CD4-positive, alpha-beta memory T cell (primary cell): Measurements from ENCODE around the gene LRP8. TPM values are rescaled to one million over a fixed set of nuclear protein-coding genes. Genes with fewer than 3 reads are reported as not detected.

Source experiments
- CTCF ChIA-PET: fragments of 350-600 bp; sonication (Branson Sonifier 250); formaldehyde crosslinking; loops from one replicate; lab custom pipeline; 2021; ENCODE audit warnings: inconsistent platforms; ENCODE audit not compliant: partially characterized antibody; lab: Charles Lee
- POLR2A ChIA-PET: fragments of 350-600 bp; sonication (Branson Sonifier 250); formaldehyde crosslinking; loops from one replicate; lab custom pipeline; 2021; ENCODE audit not compliant: partially characterized antibody; lab: Charles Lee
- DNase-seq, 5 donors: peaks; one replicate each; pipeline versions ENCODE4 v3.0.0 to v3.0.0-alpha.2; 2020 to 2022; ENCODE audit warnings: mixed read lengths in 1 of 5
- H3K27ac ChIP-seq: one replicate; pipeline ENCODE4 v1.7.0; 2013; ENCODE audit warnings: low read depth, low read length
- H3K27me3 ChIP-seq: 2 replicates; pipeline ENCODE4 v1.7.0; 2013; ENCODE audit warnings: mild to moderate bottlenecking, low read length, moderate library complexity; ENCODE audit not compliant: insufficient read depth
- H3K36me3 ChIP-seq: 2 replicates; pipeline ENCODE4 v1.7.0; 2013; ENCODE audit warnings: mild to moderate bottlenecking, low read length, moderate library complexity; ENCODE audit not compliant: insufficient read depth
- H3K4me1 ChIP-seq: 2 replicates; pipeline ENCODE4 v1.7.0; 2013; ENCODE audit warnings: mild to moderate bottlenecking, low read length, moderate library complexity; ENCODE audit not compliant: insufficient read depth
- H3K4me3 ChIP-seq, 2 donors: one replicate each; pipeline ENCODE4 v1.7.0; 2013; ENCODE audit warnings: low read length in 2 of 2, mild to moderate bottlenecking in 1 of 2
- H3K9me3 ChIP-seq, 2 donors: one replicate each; pipeline ENCODE4 v1.7.0; 2013; ENCODE audit warnings: low read length in 2 of 2, control low read depth in 1 of 2; ENCODE audit not compliant: control insufficient read depth in 1 of 2
- H3K27ac Mint-ChIP-seq, 7 donors: one replicate each; pipeline ENCODE4 v1.8.0; 2020 to 2021; ENCODE audit warnings: mixed read lengths in 7 of 7, mild to moderate bottlenecking in 6 of 7, inconsistent platforms in 3 of 7, moderate library complexity in 3 of 7
- H3K27me3 Mint-ChIP-seq, 2 donors: one replicate each; pipeline ENCODE4 v1.8.0; 2020 to 2021; ENCODE audit warnings: mixed read lengths in 2 of 2
- H3K36me3 Mint-ChIP-seq, 2 donors: one replicate each; pipeline ENCODE4 v1.8.0; 2020 to 2021; ENCODE audit warnings: mixed read lengths in 2 of 2, inconsistent platforms in 1 of 2, mild to moderate bottlenecking in 1 of 2
- H3K4me1 Mint-ChIP-seq, 4 donors: one replicate each; pipeline ENCODE4 v1.8.0; 2020 to 2021; ENCODE audit warnings: mixed read lengths in 4 of 4, mild to moderate bottlenecking in 1 of 4
- H3K4me3 Mint-ChIP-seq, 8 donors: one replicate each; pipeline ENCODE4 v1.8.0; 2020 to 2021; ENCODE audit warnings: mixed read lengths in 8 of 8, mild to moderate bottlenecking in 7 of 8, moderate library complexity in 6 of 8, inconsistent platforms in 3 of 8
- H3K9me3 Mint-ChIP-seq, 8 donors: one replicate each; pipeline ENCODE4 v1.8.0; 2020 to 2021; ENCODE audit warnings: mixed read lengths in 8 of 8, mild to moderate bottlenecking in 5 of 8, inconsistent platforms in 3 of 8, moderate library complexity in 1 of 8
- intact Hi-C: fragments of 100-400 bp; cut with micrococcal nuclease; formaldehyde crosslinking; loops from one replicate; pipeline ENCODE4 v1.15.1; 2023
- polyA plus RNA-seq, 2 donors: library from polyadenylated mRNA; unstranded; fragments of 300-500 nt; fragmentation: Illumina TruSeq; gene quantifications; one replicate each; pipeline ENCODE4 v1.2.3, GENCODE V29; 2021
- total RNA-seq, 2 experiments: library from RNA; stranded (reverse); gene quantifications; one replicate each; pipeline ENCODE4 v1.2.3, GENCODE V29; 2021

Gene LRP8
- total and polyA plus RNA-seq, 4 experiments from 2014 or later, result 0.91 to 17.6 (median 10.0) TPM

DNA sequence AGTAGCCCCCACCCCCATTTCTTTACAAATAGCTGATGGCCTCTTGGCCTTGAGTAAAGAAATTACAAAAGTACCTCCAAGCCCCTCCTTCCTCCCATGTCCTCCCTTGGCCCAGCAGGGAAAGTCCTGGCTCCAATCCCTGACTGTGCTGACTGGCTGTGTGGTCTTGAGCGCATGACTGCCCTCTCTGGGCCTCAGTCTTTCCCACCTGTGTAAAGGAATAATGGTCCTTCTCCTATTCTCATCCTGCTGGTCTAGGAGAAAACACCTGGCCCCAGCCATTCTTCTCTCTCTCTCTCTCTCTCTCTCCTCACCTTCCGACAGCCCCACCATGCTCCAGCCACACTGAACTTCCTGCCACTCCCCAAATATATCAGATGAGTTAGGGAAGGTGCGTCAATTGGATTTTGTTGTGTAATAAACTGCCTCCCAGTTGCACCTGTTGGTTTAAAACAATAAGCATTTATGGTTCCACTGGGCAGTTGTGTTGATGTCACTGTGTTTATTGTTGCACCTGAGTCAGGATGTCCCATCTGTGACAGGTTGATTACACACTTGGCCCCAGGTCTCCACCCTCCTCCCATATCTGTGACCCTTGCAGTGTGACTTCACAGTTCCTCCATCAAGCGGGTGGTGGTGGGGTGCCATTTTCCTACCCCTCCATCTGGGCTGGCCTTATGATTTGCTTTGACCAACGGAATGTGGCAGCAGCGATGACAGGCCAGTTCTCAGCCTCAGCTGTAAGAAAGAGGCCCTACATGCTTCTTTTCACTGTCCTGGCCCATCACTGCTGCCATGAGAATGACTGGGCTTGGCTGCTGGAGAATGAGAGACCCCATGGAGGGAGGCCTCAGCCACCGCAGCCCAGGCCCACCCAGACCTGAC is 22.3 kb upstream of the LRP8 start:
- peak overlapping the region in 4 of 7 donors; percentile 5 to 70 (median 21) for H3K27ac Mint-ChIP-seq
- Histone ChIP-seq H3K27me3 (no peaks in the 10 kb centered on the region), H3K36me3 (no peaks in the 10 kb centered on the region), H3K9me3 (no peaks in the 10 kb centered on the region), H3K4me3 (no peak overlapping the region), H3K27ac (no peak overlapping the region), H3K4me1 (no peaks in the 10 kb centered on the region)
- no peaks in the 10 kb centered on the region for H3K36me3 Mint-ChIP-seq
- DNase-seq, result peak in 1 of 5 donors; percentile 8
- peaks cover 0 to 2% (median under 1%) of the 10 kb centered on the region in 4 donors for H3K4me1 Mint-ChIP-seq
- H3K27me3 Mint-ChIP-seq, result no peaks in the 10 kb centered on the region
- no peak overlapping the region for H3K4me3 Mint-ChIP-seq
- intact Hi-C loops, result no loop called here
- H3K9me3 Mint-ChIP-seq, result no peaks in the 10 kb centered on the region
- ChIA-PET POLR2A (no interaction called here), CTCF (no interaction called here)

DNA sequence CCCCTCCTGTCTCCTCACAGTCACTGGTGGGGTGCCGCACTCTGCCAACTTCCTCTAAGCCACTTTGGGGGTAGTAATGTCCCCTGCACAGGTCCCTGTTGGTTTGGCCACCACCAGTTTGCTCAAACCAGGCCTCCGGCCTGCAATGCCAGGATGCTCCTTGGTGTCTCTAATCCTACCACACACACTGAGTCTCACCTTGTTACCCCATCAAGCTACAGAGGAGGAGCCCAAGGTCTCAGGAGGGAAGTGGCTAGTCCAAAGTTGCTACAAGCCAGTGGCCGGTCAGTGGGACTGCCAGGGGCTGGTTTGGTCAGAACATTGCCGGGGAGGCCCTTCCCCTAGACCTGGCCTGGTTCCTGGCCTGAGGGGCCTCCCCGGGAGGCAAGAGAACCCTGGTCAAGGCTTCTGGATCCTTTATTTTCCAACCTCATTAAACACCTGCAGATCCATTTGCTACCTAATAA is 21.5 kb upstream of the LRP8 start:
- Histone ChIP-seq H3K27me3 (no peaks in the 10 kb centered on the region), H3K4me1 (no peaks in the 10 kb centered on the region), H3K27ac (no peak overlapping the region), H3K9me3 (no peaks in the 10 kb centered on the region), H3K4me3 (no peak overlapping the region), H3K36me3 (no peaks in the 10 kb centered on the region)
- H3K4me3 Mint-ChIP-seq, result no peak overlapping the region
- CTCF ChIA-PET, result no interaction called here
- intact Hi-C loops, result no loop called here
- POLR2A ChIA-PET, result no interaction called here
- no peaks in the 10 kb centered on the region for H3K9me3 Mint-ChIP-seq
- peaks cover 0 to 2% (median under 1%) of the 10 kb centered on the region in 4 donors for H3K4me1 Mint-ChIP-seq
- H3K27me3 Mint-ChIP-seq, result no peaks in the 10 kb centered on the region
- H3K27ac Mint-ChIP-seq, result no peak overlapping the region
- no peaks in the 10 kb centered on the region for H3K36me3 Mint-ChIP-seq
- DNase-seq, result no peak

DNA sequence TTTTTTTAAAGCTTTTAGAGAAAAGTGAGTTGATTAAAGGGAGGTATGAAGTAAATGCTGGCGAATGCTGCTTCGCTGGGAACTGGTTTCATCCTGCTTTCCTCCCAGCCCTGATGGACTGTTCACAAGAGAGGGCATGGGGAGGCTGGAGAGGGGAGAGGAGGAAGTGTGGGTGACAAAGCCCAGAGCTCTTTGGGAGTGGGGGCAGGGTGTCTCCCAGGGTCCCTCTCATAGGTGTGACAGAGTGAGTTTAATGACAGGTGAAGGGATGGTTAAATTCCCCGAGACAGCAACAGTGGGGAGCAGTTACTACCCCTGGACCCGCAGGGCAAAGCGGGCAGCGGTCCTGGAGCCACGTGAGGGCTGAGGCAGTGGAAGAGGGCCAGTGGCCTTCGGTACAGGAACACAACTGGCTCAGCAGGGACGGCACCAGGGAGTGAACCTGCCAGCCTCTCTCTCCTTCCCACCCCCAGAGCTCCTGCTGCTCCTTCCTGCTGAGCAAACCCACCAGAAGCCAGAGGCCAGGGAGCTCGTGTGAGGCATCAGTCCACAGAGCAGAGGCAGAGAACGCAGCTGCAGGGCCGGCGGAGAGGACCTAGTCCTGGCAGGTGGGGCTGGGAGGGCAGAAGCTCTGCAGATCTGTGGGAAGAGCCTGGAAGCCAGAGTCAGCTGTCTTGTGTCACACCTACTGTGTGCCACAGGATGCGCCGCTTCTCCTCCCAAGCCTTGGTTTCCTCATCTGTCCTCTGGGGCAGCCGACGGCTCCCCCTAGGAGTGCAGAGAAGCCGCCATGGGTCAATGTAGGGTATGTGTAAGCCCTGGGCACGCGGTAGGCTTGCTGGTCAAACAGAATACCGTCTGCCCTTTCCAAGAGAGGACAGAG is 20.9 kb upstream of the LRP8 start:
- CTCF ChIA-PET, result no interaction called here
- H3K36me3 ChIP-seq, result no peaks in the 10 kb centered on the region
- no peak overlapping the region for H3K27ac Mint-ChIP-seq
- no peak overlapping the region for H3K27ac ChIP-seq
- POLR2A ChIA-PET, result no interaction called here
- no peaks in the 10 kb centered on the region for H3K27me3 ChIP-seq
- no peaks in the 10 kb centered on the region for H3K9me3 ChIP-seq
- no peaks in the 10 kb centered on the region for H3K9me3 Mint-ChIP-seq
- no peaks in the 10 kb centered on the region for H3K36me3 Mint-ChIP-seq
- H3K27me3 Mint-ChIP-seq, result no peaks in the 10 kb centered on the region
- H3K4me3 ChIP-seq, result no peak overlapping the region
- intact Hi-C loops, result loop anchor here (1.0 kb wide), 1 partner anchor 20 kb away; no protein-coding TSS in a partner anchor
- no peak overlapping the region for H3K4me3 Mint-ChIP-seq
- peaks cover 0 to 2% (median under 1%) of the 10 kb centered on the region in 4 donors for H3K4me1 Mint-ChIP-seq
- no peaks in the 10 kb centered on the region for H3K4me1 ChIP-seq
- DNase-seq, result no peak

GRCh38 chr1:53346814-53347176 is 18.9 kb upstream of the LRP8 start:
- Histone ChIP-seq H3K27me3 (no peaks in the 10 kb centered on the region), H3K9me3 (no peaks in the 10 kb centered on the region), H3K4me1 (no peaks in the 10 kb centered on the region), H3K27ac (no peak overlapping the region), H3K36me3 (no peaks in the 10 kb centered on the region), H3K4me3 (no peak overlapping the region)
- DNase-seq, result no peak
- intact Hi-C loops, result no loop called here
- H3K36me3 Mint-ChIP-seq, result no peaks in the 10 kb centered on the region
- ChIA-PET CTCF (no interaction called here), POLR2A (no interaction called here)
- peaks cover 0 to 2% (median under 1%) of the 10 kb centered on the region in 4 donors for H3K4me1 Mint-ChIP-seq
- no peak overlapping the region for H3K4me3 Mint-ChIP-seq
- H3K27ac Mint-ChIP-seq, result no peak overlapping the region
- no peaks in the 10 kb centered on the region for H3K9me3 Mint-ChIP-seq
- no peaks in the 10 kb centered on the region for H3K27me3 Mint-ChIP-seq

- Histone ChIP-seq H3K4me1 (no peaks in the 10 kb centered on the region), H3K4me3 (no peak overlapping the region), H3K9me3 (no peaks in the 10 kb centered on the region), H3K27me3 (no peaks in the 10 kb centered on the region), H3K27ac (no peak overlapping the region), H3K36me3 (no peaks in the 10 kb centered on the region)
- no peak overlapping the region for H3K4me3 Mint-ChIP-seq
- POLR2A ChIA-PET, result no interaction called here
- DNase-seq, result no peak
- peaks cover 0 to 2% (median under 1%) of the 10 kb centered on the region in 4 donors for H3K4me1 Mint-ChIP-seq
- intact Hi-C loops, result no loop called here
- no peaks in the 10 kb centered on the region for H3K9me3 Mint-ChIP-seq
- no peak overlapping the region for H3K27ac Mint-ChIP-seq
- H3K36me3 Mint-ChIP-seq, result no peaks in the 10 kb centered on the region
- H3K27me3 Mint-ChIP-seq, result no peaks in the 10 kb centered on the region
- CTCF ChIA-PET, result no interaction called here
Observed at GRCh38 chr1:53345996-53346813, 18.3 kb upstream of the LRP8 start.

GRCh38 chr1:53344921-53345838 is 17.3 kb upstream of the LRP8 start:
- intact Hi-C loops, result no loop called here
- CTCF ChIA-PET, result no interaction called here
- Mint-ChIP-seq H3K36me3 (no peaks in the 10 kb centered on the region), H3K27ac (no peak overlapping the region), H3K4me1 (peaks cover 0 to 1% (median under 1%) of the 10 kb centered on the region in 4 donors), H3K4me3 (no peak overlapping the region), H3K27me3 (no peaks in the 10 kb centered on the region), H3K9me3 (no peaks in the 10 kb centered on the region)
- Histone ChIP-seq H3K36me3 (no peaks in the 10 kb centered on the region), H3K27me3 (no peaks in the 10 kb centered on the region), H3K4me1 (no peaks in the 10 kb centered on the region), H3K9me3 (no peaks in the 10 kb centered on the region), H3K27ac (no peak overlapping the region), H3K4me3 (no peak overlapping the region)
- POLR2A ChIA-PET, result no interaction called here
- DNase-seq, result no peak
